Measurements from ENCODE around the gene WDR17. TPM values are rescaled to one million over a fixed set of nuclear protein-coding genes. Genes with fewer than 3 reads are reported as not detected.

Gene WDR17
- total and polyA plus RNA-seq, 2 donors (not counting 3 experiments of a cell fraction or from before 2014, with no cell fraction given) = 0.07 to 0.42 TPM

- no peaks in the 10 kb centered on the region for H3K9me1 ChIP-seq (replicated peaks; ENCODE audit: control insufficient read depth, extremely low read depth, insufficient read depth, low read length)
- FAIRE-seq = no peak
- H4K20me1 ChIP-seq (replicated peaks; ENCODE audit: control insufficient read depth, extremely low read depth, insufficient read depth, low read length) = peaks cover 3% of the 10 kb centered on the region
- intact Hi-C loops (cut with micrococcal nuclease) = no loop called here
- POLR2A ChIA-PET = no interaction called here
- dilution Hi-C loops (cut with MboI; ENCODE audit: extremely low pct_ligation_motif_present, low sequenced_read_pairs) = no loop called here
- BruUV-seq (replicated peaks) = no TSS peak
- H3K36me3 ChIP-seq (ENCODE audit: control insufficient read depth in 2 of 2, extremely low read depth in 1 of 2, insufficient read depth in 2 of 2, low read length in 2 of 2) = no peaks in the 10 kb centered on the region
- H3K79me2 ChIP-seq (ENCODE audit: control insufficient read depth, insufficient read depth, low read length) = no peaks in the 10 kb centered on the region
- H3K4me2 ChIP-seq (ENCODE audit: insufficient read depth, low read length) = no peak overlapping the region
- TF ChIP-seq FOS (IDR thresholded peaks at IDR 0.05; ENCODE audit: borderline replicate concordance, insufficient read depth, low read length) (no peak), EZH2 (IDR thresholded peaks at IDR 0.05; ENCODE audit: borderline replicate concordance, low read depth, low read length, severe bottlenecking) (no peak), CTCF (IDR thresholded peaks at IDR 0.05; ENCODE audit: extremely low read depth in 1 of 2, insufficient read depth in 1 of 2, low read depth in 1 of 2, low read length in 2 of 2) (no peak), MAX (IDR thresholded peaks at IDR 0.05; ENCODE audit: insufficient read depth, insufficient read length) (no peak)
- H3K9me3 ChIP-seq (replicated peaks; ENCODE audit: control insufficient read depth, insufficient read depth, low read length) = no peaks in the 10 kb centered on the region
- CTCF ChIA-PET = no interaction called here
- no peak overlapping the region for H3K9ac ChIP-seq (replicated peaks; ENCODE audit: extremely low read depth, insufficient read depth, low read length)
- no peak overlapping the region for H2AFZ ChIP-seq (ENCODE audit: low read depth, low read length)
- no peaks in the 10 kb centered on the region for H3K27me3 ChIP-seq (ENCODE audit: control insufficient read depth in 2 of 2, insufficient read depth in 2 of 2, low read length in 2 of 2)
- no peak for DNase-seq (ENCODE audit: low read depth, low spot score)
- no peaks in the 10 kb centered on the region for H3K4me1 ChIP-seq (ENCODE audit: control insufficient read depth, extremely low read depth, insufficient read depth, low read length)
- H3K27ac ChIP-seq (ENCODE audit: insufficient read depth, low read depth, low read length) = no peak overlapping the region
- H3K4me3 ChIP-seq (replicated peaks in 1 of 3; ENCODE audit: insufficient read depth in 1 of 3, low read depth in 1 of 3, low read length in 3 of 3) = no peak overlapping the region
Observed at GRCh38 chr4:176077561-176077960, 11.9 kb downstream of the WDR17 start.

GRCh38 chr4:176084769-176085168 lies 19.1 kb downstream of the WDR17 start:
- H3K9me3 ChIP-seq (replicated peaks; ENCODE audit: control insufficient read depth, insufficient read depth, low read length) = no peaks in the 10 kb centered on the region
- POLR2A ChIA-PET = no interaction called here
- no peaks in the 10 kb centered on the region for H4K20me1 ChIP-seq (replicated peaks; ENCODE audit: control insufficient read depth, extremely low read depth, insufficient read depth, low read length)
- CTCF ChIA-PET = no interaction called here
- no peak overlapping the region for H3K27ac ChIP-seq (ENCODE audit: insufficient read depth, low read depth, low read length)
- no peaks in the 10 kb centered on the region for H3K4me1 ChIP-seq (ENCODE audit: control insufficient read depth, extremely low read depth, insufficient read depth, low read length)
- BruUV-seq (replicated peaks) = no TSS peak
- H3K4me2 ChIP-seq (ENCODE audit: insufficient read depth, low read length) = no peak overlapping the region
- no peaks in the 10 kb centered on the region for H3K9me1 ChIP-seq (replicated peaks; ENCODE audit: control insufficient read depth, extremely low read depth, insufficient read depth, low read length)
- H3K9ac ChIP-seq (replicated peaks; ENCODE audit: extremely low read depth, insufficient read depth, low read length) = no peak overlapping the region
- no peaks in the 10 kb centered on the region for H3K36me3 ChIP-seq (ENCODE audit: control insufficient read depth in 2 of 2, extremely low read depth in 1 of 2, insufficient read depth in 2 of 2, low read length in 2 of 2)
- no peak for DNase-seq (ENCODE audit: low read depth, low spot score)
- intact Hi-C loops (cut with micrococcal nuclease) = no loop called here
- no peaks in the 10 kb centered on the region for H3K79me2 ChIP-seq (ENCODE audit: control insufficient read depth, insufficient read depth, low read length)
- FAIRE-seq = no peak
- H3K4me3 ChIP-seq (replicated peaks in 1 of 3; ENCODE audit: insufficient read depth in 1 of 3, low read depth in 1 of 3, low read length in 3 of 3) = no peak overlapping the region
- dilution Hi-C loops (cut with MboI; ENCODE audit: extremely low pct_ligation_motif_present, low sequenced_read_pairs) = no loop called here
- TF ChIP-seq FOS (IDR thresholded peaks at IDR 0.05; ENCODE audit: borderline replicate concordance, insufficient read depth, low read length) (no peak), CTCF (IDR thresholded peaks at IDR 0.05; ENCODE audit: extremely low read depth in 1 of 2, insufficient read depth in 1 of 2, low read depth in 1 of 2, low read length in 2 of 2) (no peak), EZH2 (IDR thresholded peaks at IDR 0.05; ENCODE audit: borderline replicate concordance, low read depth, low read length, severe bottlenecking) (no peak), MAX (IDR thresholded peaks at IDR 0.05; ENCODE audit: insufficient read depth, insufficient read length) (no peak), POLR2A (IDR thresholded peaks at IDR 0.05; ENCODE audit: low read depth, low read length) (no peak), MYC (IDR thresholded peaks at IDR 0.05; ENCODE audit: low read depth, low read length) (no peak), GATA2 (IDR thresholded peaks at IDR 0.05; ENCODE audit: insufficient read depth, insufficient read length, low read depth, low read length) (no peak), JUN (IDR thresholded peaks at IDR 0.05; ENCODE audit: borderline replicate concordance, insufficient read depth, insufficient read length, low read depth) (no peak), POLR2AphosphoS5 (IDR thresholded peaks at IDR 0.05; ENCODE audit: insufficient read depth, low read depth, low read length) (no peak)
- no peak overlapping the region for H2AFZ ChIP-seq (ENCODE audit: low read depth, low read length)
- H3K27me3 ChIP-seq (ENCODE audit: control insufficient read depth in 2 of 2, insufficient read depth in 2 of 2, low read length in 2 of 2) = no peaks in the 10 kb centered on the region

Data from endothelial cell of umbilical vein (primary cell).